GM18519 (cell line): Measurements from ENCODE around the gene TRANK1.
"Not testable (repeated sequence)": the region's sequence is repeated elsewhere in the genome, so short reads cannot be mapped to it uniquely, and the experiment has no call there.

Experiments
- ATAC-seq: cut with Tn5 transposase; IDR thresholded peaks from one replicate; pipeline ENCODE4 v1.9.1; 2021; ENCODE audit warnings: mild to moderate bottlenecking, moderate library complexity; ENCODE audit not compliant: unreplicated experiment, low FRiP score

The TRANK1 gene

DNA sequence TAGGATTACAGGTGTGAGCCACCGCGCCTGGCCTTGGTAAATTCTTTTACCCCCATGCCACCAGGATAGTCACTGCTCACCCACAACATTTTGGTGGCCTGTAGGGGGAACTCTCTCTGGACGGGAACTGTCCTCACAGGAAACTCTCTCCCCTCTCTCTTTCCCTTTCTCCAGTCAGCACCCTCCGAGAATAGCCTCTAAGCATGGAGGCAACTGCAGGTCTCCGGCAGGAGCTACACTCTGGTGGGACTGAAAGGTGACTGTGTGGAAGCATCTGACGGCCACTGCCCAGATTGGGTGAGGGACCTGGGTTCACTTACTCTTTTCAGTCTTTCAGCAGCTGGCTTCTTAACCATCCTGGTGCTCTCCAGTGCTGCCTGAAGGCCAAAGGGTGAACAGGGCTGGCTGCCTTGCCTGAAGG, 21.3 kb downstream of the TRANK1 start:
- no peak for ATAC-seq

DNA sequence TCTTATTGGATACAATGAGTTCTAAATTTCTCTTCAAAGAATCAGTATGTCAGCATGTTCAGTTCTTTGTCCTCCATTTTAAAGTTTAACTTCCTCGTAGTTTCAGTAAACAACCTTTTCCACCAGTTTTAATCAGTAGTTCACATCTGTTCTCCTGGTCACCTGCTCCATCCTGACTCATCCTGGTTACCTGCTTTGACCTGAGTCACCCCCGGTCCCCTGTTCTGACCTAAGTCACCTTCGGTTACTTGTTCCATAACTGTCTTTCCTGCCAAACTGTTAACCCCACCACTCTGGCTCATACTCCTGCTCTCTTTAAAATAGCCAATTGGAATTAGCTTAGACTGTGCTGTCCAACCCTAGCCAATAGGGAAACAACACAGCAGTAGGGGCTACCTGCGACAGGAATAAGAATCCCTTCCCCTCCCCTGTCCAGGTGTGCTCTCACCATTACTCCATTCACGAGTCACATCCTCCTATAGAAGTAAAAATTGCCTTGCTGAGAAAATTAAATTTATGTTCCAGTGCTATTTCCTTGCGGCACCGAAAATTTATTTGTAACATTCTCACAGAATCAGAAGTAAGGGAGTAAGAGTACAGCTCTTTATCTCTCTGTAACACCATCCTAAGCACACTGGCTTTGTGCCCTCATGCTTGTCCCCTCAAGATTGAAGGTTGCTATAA, 23.8 kb downstream of the TRANK1 start:
- ATAC-seq, result no peak

DNA sequence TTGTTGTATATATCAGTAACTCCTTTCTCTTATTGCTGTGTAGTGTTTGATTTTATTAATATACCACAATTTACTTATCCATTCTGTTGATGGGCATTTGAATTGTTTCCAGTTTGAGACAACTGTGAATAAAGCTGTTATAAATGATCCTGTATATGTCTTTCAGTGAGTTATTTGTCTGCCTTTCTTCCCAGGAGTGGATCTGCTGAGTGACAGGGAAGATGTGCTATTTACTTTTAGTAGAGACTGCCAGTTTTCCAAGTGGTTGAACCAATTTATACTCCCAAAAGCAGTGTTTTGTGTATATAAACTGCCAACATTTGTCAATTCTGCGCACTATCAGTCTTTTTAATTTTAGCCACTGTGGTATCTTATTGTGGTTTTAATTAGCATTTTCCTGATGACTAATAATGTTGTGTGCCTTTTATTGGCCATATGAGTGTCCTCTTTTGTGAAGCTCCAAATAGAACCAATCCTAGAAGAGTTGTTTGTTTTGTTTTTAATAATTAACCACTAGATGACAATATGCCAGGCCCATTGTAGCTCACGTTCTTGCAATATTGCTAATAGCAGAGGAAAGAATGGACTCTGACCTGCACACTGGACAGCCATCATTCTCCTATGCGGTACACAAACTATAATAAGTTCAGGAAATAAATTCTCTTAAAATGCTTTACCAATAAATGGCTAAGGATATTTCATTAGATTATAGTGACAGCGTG, 25.3 kb downstream of the TRANK1 start:
- no peak for ATAC-seq

DNA sequence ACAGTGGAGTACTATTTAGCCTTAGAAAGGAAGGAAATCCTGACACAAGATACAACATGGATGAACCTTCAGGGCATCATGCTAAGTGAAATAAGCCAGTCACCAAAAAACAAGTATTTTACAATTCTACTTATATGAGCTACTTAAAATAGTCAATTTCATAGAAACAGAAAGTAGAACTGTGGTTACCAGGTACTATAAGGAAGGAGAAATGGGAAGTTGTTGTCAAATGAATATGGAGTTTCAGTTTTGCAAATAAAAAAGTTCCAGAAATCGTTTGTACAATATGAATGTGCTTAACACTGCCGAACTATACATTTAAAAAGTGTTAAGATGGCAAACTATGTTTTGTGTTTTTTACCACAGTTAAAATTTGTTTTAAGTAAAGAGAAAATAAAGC, 26.8 kb downstream of the TRANK1 start:
- ATAC-seq, result peak; percentile 89

DNA sequence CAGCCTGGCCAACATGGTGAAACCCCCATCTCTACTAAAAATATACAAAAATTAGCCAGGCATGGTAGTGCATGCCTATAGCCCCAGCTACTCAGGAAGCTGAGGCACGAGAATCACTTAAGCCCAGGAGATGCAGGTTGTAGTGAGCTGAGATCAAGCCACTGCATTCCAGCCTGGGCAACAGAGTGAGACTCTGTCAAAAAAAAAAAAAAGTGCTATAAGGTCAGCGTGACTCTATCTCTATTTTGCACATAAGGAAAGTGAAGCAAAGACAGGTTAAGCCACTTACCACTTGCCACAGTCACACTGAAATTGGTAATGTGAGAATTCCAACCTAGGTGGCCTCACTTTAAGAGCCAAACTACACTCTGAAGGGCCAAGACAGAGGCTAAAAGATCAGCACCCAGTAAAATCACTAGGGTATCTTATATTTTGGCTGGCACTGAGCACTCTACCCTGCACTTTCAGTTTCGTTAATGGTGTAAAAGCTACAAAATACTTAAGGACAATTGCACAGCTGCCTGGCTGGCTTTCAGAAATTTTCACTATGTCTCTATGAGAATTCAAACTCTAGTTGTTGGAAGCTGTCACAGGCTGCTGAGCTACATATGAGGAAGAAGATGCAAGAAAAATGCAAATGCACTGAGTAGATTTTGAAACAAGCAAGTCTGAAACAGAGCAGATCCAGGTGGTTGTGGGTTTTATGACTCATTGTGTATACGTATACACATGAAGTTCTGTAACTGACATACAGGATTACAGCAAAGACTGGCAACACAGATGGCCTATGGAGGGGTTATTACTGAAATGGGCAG, 32.7 kb downstream of the TRANK1 start:
- ATAC-seq, result peak; percentile 99

DNA sequence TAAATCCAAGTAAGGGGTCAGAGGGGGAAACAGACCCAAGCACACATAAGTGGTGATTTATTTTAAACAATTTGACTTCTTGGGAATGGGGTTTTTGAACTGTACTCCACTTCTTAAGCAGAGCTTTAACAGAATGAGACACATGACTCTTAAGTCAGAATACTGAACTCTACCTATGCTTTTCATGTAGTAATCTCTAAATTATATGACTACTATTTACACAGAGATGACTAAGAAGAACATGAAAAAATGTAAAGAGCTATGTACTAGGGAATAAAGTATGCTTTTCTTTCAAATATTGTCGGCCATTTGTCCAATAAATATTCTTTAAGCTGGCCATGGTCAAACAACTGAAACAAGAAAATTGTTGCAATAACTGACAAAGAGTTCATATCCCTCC, 35.2 kb downstream of the TRANK1 start:
- no peak for ATAC-seq

DNA sequence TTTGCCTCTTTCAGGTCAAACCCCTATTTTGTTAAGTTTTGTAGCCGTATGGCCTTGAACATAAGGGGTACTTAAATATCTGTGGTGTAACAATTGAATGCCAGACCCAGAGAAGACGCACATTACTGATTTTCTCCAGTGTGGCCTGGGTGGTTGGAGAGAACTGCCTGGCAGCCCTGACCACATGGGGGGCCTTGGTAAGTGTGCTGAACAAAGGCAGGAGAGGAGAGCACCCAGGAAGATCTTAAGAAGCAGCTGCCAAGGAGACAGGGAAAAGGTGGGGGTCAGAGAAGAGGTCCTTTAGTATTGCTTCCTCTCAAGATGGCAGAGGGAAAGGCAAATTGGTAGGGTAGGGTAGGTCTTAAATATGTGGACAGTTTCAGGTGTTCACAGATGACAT, 35.7 kb downstream of the TRANK1 start:
- no peak for ATAC-seq

DNA sequence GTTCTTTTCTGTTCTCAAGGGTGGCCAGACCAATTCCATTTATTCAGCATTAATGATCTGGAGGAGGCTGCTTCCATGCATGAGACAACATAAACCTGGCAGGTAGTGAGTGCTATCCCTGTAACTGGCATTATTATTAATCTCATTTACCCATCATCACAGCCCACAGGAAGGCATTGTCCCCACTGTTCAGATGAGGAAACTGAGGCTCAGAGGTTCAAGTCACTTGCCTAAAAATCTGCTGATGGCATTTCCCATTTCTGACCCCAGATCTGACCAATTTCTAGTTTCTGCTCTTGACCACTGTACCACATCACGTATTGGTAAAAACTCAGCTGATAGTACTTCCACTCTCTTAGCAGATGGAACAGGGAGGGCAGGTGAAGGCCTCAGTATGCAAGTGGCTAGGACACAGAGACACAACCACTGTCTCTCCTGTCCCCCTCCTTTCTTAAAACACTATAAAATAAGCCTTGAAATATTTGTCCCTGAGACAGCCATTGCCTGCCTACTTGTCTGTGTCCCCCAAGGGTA, 36.1 kb downstream of the TRANK1 start:
- no peak for ATAC-seq

DNA sequence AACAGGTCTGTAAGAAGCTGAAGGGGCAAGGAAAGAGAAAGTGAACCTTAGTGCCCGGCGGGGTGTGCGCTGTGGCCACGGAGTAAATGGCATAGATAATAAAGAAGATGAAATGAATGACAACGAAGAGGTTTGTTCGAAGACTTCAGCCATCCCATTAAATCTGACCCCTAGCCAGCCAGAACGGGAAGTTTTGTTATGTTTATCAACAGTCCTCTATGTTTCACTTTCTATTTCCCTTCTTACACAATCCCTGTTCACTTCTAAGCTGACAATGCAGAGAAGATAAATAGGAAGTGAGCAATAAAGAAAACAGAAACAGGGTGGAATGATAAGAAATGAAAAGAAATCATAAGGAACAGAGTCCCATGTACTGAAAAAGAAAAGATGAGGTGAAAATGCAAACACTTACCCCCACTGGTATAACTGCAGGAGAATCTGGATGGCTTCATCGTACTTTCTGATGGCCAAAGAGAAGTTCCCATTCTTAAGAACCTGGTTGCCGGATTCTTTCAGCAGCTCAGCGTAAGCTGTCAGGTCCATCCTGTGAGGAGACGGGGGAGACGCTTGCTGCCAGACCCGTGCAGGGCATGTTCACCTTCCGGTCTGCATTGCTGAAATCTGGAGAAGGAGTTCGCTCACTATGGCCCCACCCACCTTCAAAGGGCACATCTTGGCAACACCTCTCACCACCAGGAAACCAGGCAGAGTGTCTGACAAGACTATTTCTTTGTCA, 36.8 kb downstream of the TRANK1 start:
- ATAC-seq, result no peak

DNA sequence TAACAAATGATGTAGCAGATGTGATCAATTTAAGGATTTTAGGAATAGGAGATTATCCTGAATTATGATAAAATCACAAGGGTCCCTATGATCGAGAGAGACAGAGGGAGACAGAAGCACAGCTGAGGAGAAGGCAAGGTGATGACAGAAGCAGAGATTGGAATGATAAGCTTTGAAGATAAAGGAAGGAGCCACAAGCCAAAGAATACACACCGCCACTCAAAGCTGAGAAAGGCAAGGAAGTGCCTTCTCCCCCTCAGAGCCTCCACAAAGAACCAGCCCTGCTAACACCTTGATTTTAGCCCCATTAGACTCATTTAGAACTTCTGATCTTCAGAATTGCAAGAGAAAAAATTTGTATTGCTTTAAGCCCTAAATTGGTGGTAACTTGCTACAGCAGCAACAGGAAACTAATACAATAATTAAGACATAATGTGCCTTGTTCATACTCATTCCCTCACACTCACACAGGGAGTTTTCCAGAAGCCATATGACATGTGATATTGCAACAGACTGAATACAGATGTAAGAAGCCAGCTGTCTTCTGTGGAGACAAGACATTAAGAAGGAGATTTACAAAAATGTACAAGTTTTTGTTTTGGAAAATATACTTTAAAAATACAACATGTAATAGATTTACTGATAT, 38.2 kb downstream of the TRANK1 start:
- no peak for ATAC-seq

DNA sequence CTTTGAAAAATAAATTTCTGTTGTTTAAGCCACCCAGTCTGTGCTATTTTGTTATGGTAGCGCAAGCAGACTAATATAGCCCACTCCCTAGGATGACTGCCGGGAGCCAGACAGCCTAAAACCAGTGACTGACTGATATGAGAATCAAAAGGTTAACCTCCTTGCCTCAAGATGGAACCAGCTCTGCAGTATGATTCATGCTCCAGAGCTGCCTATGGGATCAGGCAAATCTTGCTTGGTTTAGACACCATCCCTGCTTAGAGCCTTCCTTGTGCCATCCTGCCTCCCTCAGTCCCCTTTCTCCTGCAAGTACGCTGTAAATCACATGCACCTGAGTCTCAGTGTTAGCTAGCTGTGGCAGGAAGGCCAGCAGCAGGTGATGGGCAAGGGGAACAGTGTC, 39.3 kb downstream of the TRANK1 start:
- no peak for ATAC-seq

DNA sequence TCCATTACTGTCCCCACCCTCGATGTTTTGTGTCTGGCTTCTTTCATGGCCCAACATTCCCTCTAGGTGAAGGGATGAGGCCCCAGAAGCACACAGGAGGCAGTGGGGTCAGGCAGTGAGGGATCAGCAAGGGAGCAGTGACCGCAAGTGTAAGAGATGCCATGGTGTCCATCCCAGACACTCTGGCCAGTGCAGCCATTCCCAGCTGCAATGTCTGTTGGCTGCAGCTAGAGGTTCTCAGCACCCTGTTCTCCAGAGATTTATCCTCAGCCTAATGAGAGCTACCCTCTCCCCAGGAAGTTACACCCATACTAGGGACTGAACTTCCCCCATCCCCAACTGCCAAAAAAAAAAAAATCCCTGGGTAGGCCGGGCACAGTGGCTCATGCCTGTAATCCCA, 40.2 kb downstream of the TRANK1 start:
- ATAC-seq, result no peak

DNA sequence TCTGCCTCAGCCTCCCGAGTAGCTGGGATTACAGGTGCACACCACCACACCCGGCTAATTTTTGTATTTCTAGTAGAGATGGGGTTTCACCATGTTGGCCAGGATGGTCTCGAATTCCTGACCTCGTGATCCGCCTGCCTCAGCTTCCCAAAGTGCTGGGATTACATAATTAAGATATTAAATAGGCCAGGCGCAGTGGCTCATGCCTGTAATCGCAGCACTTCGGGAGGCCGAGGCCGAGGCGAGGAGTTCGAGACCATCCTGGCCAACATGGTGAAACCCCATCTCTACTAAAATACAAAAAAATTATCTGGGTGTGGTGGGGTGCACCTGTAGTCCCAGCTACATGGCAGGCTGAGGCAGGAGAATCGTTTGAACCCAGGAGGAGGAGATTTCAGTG, 40.8 kb downstream of the TRANK1 start:
- not testable (repeated sequence) for ATAC-seq

DNA sequence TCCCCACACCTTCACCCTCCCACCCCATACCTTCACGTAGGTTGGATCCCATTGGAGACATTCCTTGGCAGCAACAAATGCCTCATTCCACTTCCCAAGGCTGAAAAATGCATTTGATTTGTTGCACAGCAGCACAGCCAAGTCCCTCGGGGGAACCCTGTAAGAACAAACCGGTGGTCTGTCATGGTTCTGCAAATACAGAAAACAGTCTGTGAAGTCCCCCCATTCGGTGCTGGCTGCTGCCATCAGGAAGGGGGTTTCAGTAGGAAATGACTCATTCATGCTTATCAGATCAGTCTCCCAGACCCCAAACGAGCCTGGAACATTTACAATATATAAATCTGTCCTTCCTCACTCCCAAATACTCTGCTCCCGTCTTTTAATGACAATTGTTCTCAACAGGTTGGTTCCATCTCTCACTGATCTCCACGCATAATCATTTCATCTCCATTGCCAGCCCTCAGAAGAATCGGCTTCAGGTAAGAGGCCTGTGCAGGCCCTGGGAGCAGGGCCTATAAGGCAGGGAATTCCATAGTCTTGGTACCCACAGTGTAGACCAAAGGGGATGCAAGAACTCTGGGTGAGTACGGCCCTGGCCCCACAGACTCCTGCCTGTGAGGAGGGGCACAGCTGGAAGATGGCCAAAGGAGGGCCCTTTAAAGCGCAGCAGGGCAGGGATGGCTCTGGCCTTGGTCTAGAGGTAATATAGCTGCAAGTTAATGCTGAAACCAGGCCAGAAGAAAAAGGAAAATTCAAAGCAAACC, 41.6 kb downstream of the TRANK1 start:
- no peak for ATAC-seq

DNA sequence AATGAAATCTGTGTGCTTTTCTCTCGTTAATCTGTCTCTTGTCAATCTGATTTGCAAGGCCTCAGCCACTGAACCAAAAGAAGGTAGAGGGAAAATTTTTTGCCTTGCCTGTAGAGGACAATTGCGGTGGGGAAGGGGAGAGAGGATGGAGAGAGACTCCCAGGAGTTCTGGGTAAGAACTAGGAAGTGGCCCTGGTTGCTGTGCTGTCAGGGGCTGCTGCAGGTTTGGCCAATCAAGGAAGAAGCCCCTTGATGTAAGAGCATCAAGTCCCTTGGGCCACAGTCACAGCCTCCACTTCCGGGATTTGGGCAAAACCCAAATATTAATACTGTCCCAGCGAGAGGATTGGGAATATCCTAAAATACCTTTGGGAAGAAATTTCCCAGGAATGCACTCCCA, 43.3 kb downstream of the TRANK1 start:
- ATAC-seq, result no peak

DNA sequence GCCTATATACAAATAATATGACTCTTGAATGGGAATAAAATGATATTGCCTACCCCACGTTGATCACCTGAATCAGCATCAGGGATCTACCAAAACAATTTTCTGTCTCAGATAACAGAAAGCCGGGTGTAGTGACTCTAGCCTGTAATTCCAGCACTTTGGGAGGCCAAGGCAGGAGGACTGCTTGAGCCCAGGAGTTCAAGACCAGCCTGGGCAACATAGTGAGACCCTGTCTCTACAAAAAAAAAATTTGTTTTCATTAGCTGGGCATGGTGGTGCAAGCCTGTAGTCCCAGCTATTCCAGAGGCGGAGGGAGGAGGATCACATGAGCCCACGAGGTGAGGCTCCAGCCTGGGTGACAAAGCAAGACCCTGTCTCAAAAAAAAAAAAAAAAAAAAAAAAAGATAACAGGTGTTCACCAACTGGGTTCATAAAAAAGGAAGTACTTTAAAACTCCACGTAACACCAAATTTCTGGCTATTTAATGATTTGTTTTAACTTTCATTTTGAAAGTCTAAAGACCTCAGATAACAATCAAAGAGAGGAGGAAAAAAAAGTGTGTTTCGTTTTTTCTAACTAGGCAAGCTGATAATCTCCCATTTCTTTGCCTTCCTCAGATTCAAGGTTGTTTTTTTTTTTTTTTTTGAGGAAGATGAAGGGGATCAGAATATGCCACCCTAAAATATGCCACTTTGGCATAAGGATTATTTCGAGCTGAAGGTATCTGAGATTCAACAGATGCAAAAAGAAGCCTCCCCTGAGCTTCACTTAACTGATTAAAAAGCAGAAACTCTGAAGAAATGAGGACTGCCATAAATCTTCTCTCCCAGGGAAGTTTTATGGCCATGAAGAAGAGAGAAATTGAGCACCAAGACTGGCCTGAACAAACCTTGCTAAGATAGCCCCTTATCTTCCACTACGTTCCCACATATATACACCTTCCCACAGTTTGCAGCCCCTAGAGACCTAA, 44.1 kb downstream of the TRANK1 start:
- no peak for ATAC-seq

DNA sequence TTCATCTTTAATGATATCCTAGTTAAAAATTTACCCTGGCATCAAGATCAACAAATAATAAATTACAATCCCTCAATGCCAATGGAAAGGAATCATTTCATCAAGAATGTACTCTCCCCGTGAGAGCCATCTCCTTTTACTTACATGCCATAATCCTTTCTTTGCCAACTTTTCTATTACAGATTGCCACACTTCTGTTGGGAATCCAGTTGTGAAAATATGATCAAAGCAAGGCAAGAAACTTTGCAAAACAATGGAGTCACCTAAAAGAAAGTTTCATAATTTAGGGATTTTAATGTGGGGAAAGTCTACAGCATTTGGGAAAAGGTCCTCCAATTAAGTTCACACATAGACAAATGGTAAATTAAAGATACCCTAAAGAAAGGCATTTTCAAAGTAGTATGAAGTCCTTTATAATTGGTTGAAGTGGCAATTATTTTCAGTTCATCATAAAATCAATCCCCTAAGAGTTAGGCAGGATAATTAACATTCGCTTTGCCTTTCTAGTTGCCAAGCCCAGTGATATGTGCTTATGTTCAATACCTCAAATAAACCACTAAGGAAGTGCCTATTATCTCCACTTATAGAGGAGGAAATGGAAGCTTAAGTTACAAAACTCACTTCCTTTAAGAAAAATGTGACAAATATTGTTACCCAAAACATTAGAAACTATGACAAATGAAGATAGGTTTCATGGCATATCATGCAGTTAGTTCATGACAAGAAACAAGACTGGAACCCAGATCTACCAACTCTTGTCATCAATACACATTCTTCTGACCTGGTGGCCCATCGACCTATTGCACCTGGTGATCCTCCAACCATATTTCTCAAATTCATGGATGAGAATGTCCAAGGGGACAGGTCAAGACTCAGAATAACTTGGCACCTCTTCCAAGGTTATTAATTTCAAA, 49.1 kb downstream of the TRANK1 start:
- ATAC-seq, result no peak
